ENCODE results near the gene JARID2. TPM values are rescaled to one million over a fixed set of nuclear protein-coding genes. Genes with fewer than 3 reads are reported as not detected.

The JARID2 gene
- total RNA-seq, 1 donor from 2014 or later: 65.6 TPM

- no peaks in the 10 kb centered on the region for H3K27me3 Mint-ChIP-seq
- H3K36me3 Mint-ChIP-seq (ENCODE audit: insufficient read depth): peaks cover 53% of the 10 kb centered on the region
- H3K9me3 Mint-ChIP-seq (ENCODE audit: low read depth): peaks cover 27% of the 10 kb centered on the region
- DNase-seq (ENCODE audit: low spot score, unreplicated experiment): no peak
- H3K4me3 Mint-ChIP-seq (ENCODE audit: low read depth): no peak overlapping the region
- no peak for TF ChIP-seq CTCF (IDR thresholded peaks at IDR 0.05; ENCODE audit: unreplicated experiment)
- H3K4me1 Mint-ChIP-seq (ENCODE audit: low read depth): no peaks in the 10 kb centered on the region
- no peak overlapping the region for H3K27ac Mint-ChIP-seq
Measured at GRCh38 chr6:15527838-15528617, 282.2 kb downstream of the JARID2 start.

GRCh38 chr6:15528870-15529269, 283.0 kb downstream of the JARID2 start:
- no peak for TF ChIP-seq CTCF (IDR thresholded peaks at IDR 0.05; ENCODE audit: unreplicated experiment)
- no peak for DNase-seq (ENCODE audit: low spot score, unreplicated experiment)
- Mint-ChIP-seq H3K4me3 (ENCODE audit: low read depth) (no peak overlapping the region), H3K9me3 (ENCODE audit: low read depth) (peaks cover 23% of the 10 kb centered on the region), H3K36me3 (ENCODE audit: insufficient read depth) (peaks cover 45% of the 10 kb centered on the region), H3K27me3 (no peaks in the 10 kb centered on the region), H3K4me1 (ENCODE audit: low read depth) (no peaks in the 10 kb centered on the region), H3K27ac (no peak overlapping the region)

- Mint-ChIP-seq H3K36me3 (ENCODE audit: insufficient read depth) (peaks cover 33% of the 10 kb centered on the region), H3K4me1 (ENCODE audit: low read depth) (peaks cover under 1% of the 10 kb centered on the region), H3K4me3 (ENCODE audit: low read depth) (no peak overlapping the region), H3K27ac (peak overlapping the region; percentile 69), H3K9me3 (ENCODE audit: low read depth) (peaks cover 21% of the 10 kb centered on the region), H3K27me3 (no peaks in the 10 kb centered on the region)
- TF ChIP-seq CTCF (IDR thresholded peaks at IDR 0.05; ENCODE audit: unreplicated experiment): no peak
- no peak for DNase-seq (ENCODE audit: low spot score, unreplicated experiment)
Measured at GRCh38 chr6:15530411-15530810, 284.5 kb downstream of the JARID2 start.

GRCh38 chr6:15531973-15532372, 286.1 kb downstream of the JARID2 start:
- peaks cover 23% of the 10 kb centered on the region for H3K36me3 Mint-ChIP-seq (ENCODE audit: insufficient read depth)
- H3K4me1 Mint-ChIP-seq (ENCODE audit: low read depth): peaks cover 2% of the 10 kb centered on the region
- no peak overlapping the region for H3K27ac Mint-ChIP-seq
- TF ChIP-seq CTCF (IDR thresholded peaks at IDR 0.05; ENCODE audit: unreplicated experiment): no peak
- H3K27me3 Mint-ChIP-seq: no peaks in the 10 kb centered on the region
- no peak overlapping the region for H3K4me3 Mint-ChIP-seq (ENCODE audit: low read depth)
- DNase-seq (ENCODE audit: low spot score, unreplicated experiment): no peak
- H3K9me3 Mint-ChIP-seq (ENCODE audit: low read depth): peaks cover 9% of the 10 kb centered on the region

- TF ChIP-seq CTCF (IDR thresholded peaks at IDR 0.05; ENCODE audit: unreplicated experiment): no peak
- peak overlapping the region; percentile 2 for H3K27ac Mint-ChIP-seq
Measured at GRCh38 chr6:15533379-15534026, 287.6 kb downstream of the JARID2 start.

More at GRCh38 chr6:15533379-15534026, 287.6 kb downstream of the JARID2 start:
- Mint-ChIP-seq H3K4me1 (ENCODE audit: low read depth) (peaks cover 3% of the 10 kb centered on the region), H3K9me3 (ENCODE audit: low read depth) (no peaks in the 10 kb centered on the region), H3K27me3 (no peaks in the 10 kb centered on the region), H3K36me3 (ENCODE audit: insufficient read depth) (peaks cover 16% of the 10 kb centered on the region), H3K4me3 (ENCODE audit: low read depth) (no peak overlapping the region)
- DNase-seq (ENCODE audit: low spot score, unreplicated experiment): no peak

All from progenitor cell of endocrine pancreas (in vitro differentiated cells).